Activated B cell treated with CpG ODN at 0.5 μM for 24 hours (primary cell): Measurements from ENCODE around the gene F13A1. TPM values are rescaled to one million over a fixed set of nuclear protein-coding genes. Genes with fewer than 3 reads are reported as not detected.

ENCODE experiments used
- ATAC-seq: fragments of 200-7000 bp; cut with Tn5 transposase; one replicate; pipeline ENCODE4 v1.10.0; 2021; ENCODE audit warnings: low read depth, mild to moderate bottlenecking, moderate library complexity
- CTCF ChIA-PET: fragments of 350-600 bp; sonication (Branson Sonifier 250); formaldehyde crosslinking; loops from one replicate; lab custom pipeline; 2021; ENCODE audit warnings: antibody characterized with exemption; lab: Charles Lee
- POLR2A ChIA-PET: fragments of 350-600 bp; sonication (Branson Sonifier 250); formaldehyde crosslinking; loops from one replicate; lab custom pipeline; 2021; ENCODE audit warnings: antibody characterized with exemption; lab: Charles Lee
- DNase-seq: peaks from one replicate; pipeline ENCODE4 v3.0.0; 2022
- H3K27ac Mint-ChIP-seq: one replicate; pipeline ENCODE4 v1.8.0; 2020; ENCODE audit warnings: mixed read lengths
- H3K27me3 Mint-ChIP-seq: one replicate; pipeline ENCODE4 v1.8.0; 2021; ENCODE audit warnings: mixed read lengths
- H3K36me3 Mint-ChIP-seq: one replicate; pipeline ENCODE4 v1.8.0; 2021; ENCODE audit warnings: low read depth, mixed read lengths
- H3K4me1 Mint-ChIP-seq: one replicate; pipeline ENCODE4 v1.8.0; 2021; ENCODE audit warnings: mixed read lengths
- H3K4me3 Mint-ChIP-seq: one replicate; pipeline ENCODE4 v1.8.0; 2020; ENCODE audit warnings: mild to moderate bottlenecking, mixed read lengths
- H3K9me3 Mint-ChIP-seq: one replicate; pipeline ENCODE4 v1.8.0; 2020; ENCODE audit warnings: mixed read lengths
- CTCF ChIP-seq: fragments of 200-600 bp; IDR thresholded peaks from one replicate; pipeline ENCODE4 v1.8.0; 2022; ENCODE audit warnings: antibody characterized with exemption, mild to moderate bottlenecking
- intact Hi-C: fragments of 100-400 bp; cut with micrococcal nuclease; formaldehyde crosslinking; loops from one replicate; pipeline ENCODE4 v1.15.1; 2024
- total RNA-seq: library from RNA; stranded (reverse); gene quantifications from 2 replicates; pipeline ENCODE4 v1.2.3, GENCODE V29; 2022

The F13A1 gene
- total RNA-seq, 1 donor from 2014 or later = 0.75 TPM

- H3K36me3 Mint-ChIP-seq = no peaks in the 10 kb centered on the region
Observed at GRCh38 chr6:6123803-6124202, 196.7 kb downstream of the F13A1 start.

GRCh38 chr6:6121943-6122342 lies 198.5 kb downstream of the F13A1 start:
- H3K27ac Mint-ChIP-seq = no peak overlapping the region
- H3K4me1 Mint-ChIP-seq = no peaks in the 10 kb centered on the region
- POLR2A ChIA-PET = no interaction called here
- intact Hi-C loops = no loop called here
- CTCF ChIA-PET = interaction anchor here (0.7 kb wide), 1 partner anchor 12 kb away, joined by 3 read pairs; no protein-coding TSS in a partner anchor
- peaks cover 24% of the 10 kb centered on the region for H3K9me3 Mint-ChIP-seq
- H3K27me3 Mint-ChIP-seq = peaks cover 23% of the 10 kb centered on the region
- no peak overlapping the region for H3K4me3 Mint-ChIP-seq
- DNase-seq (no peak), ATAC-seq (no peak)
- H3K36me3 Mint-ChIP-seq = no peaks in the 10 kb centered on the region
- no peak for TF ChIP-seq CTCF

More at GRCh38 chr6:6123803-6124202, 196.7 kb downstream of the F13A1 start:
- Mint-ChIP-seq H3K27me3 (peaks cover 17% of the 10 kb centered on the region), H3K4me1 (no peaks in the 10 kb centered on the region), H3K4me3 (no peak overlapping the region), H3K9me3 (peaks cover 19% of the 10 kb centered on the region), H3K27ac (no peak overlapping the region)
- POLR2A ChIA-PET = no interaction called here
- no peak for ATAC-seq
- no peak for TF ChIP-seq CTCF
- intact Hi-C loops = no loop called here
- DNase-seq = no peak
- CTCF ChIA-PET = no interaction called here

GRCh38 chr6:6105472-6106036 lies 214.9 kb downstream of the F13A1 start:
- CTCF ChIA-PET = interaction anchor here (1.4 to 3.5 kb wide), 4 partner anchors 389 to 442 kb away, joined by 4 to 9 read pairs (median 8); no protein-coding TSS in a partner anchor
- ATAC-seq = peak; percentile 31
- Mint-ChIP-seq H3K36me3 (no peaks in the 10 kb centered on the region), H3K4me3 (no peak overlapping the region), H3K9me3 (peaks cover 20% of the 10 kb centered on the region), H3K4me1 (no peaks in the 10 kb centered on the region), H3K27me3 (peaks cover 35% of the 10 kb centered on the region), H3K27ac (no peak overlapping the region)
- intact Hi-C loops = loop anchor here (1.0 kb wide), 2 partner anchors 389 to 442 kb away; no protein-coding TSS in a partner anchor
- TF ChIP-seq CTCF = no peak
- POLR2A ChIA-PET = no interaction called here
- no peak for DNase-seq
